Astrocyte (in vitro differentiated cells and primary cell): ENCODE measurements around the gene DOP1A. TPM values are rescaled to one million over a fixed set of nuclear protein-coding genes. Genes with fewer than 3 reads are reported as not detected.
A peak's percentile ranks its signal among the peaks of the same experiment; 100 is the strongest.

Experiments
- DNase-seq: peaks from one replicate; pipeline ENCODE4 v3.0.0-alpha.2; 2010; ENCODE audit warnings: low read depth
- FAIRE-seq: peaks from 2 replicates; lab custom pipeline; 2011; peaks lifted over from hg19 to GRCh38; lab: Jason Lieb, UNC
- H2AFZ ChIP-seq: 2 replicates; pipeline ENCODE4 v1.6.0; 2012; ENCODE audit warnings: low read depth, low read length, inconsistent platforms
- H3K27ac ChIP-seq: 2 replicates; pipeline ENCODE4 v1.5.1; 2011; ENCODE audit warnings: low read depth, low read length, inconsistent platforms
- H3K27me3 ChIP-seq: 2 replicates; pipeline ENCODE4 v1.6.0; 2011; ENCODE audit warnings: low read length, inconsistent platforms; ENCODE audit not compliant: insufficient read depth
- H3K36me3 ChIP-seq: 2 replicates; pipeline ENCODE4 v1.5.1; 2011; ENCODE audit warnings: low read length, inconsistent platforms; ENCODE audit not compliant: insufficient read depth
- H3K4me1 ChIP-seq: 2 replicates; pipeline ENCODE4 v1.5.1; 2011; ENCODE audit warnings: low read length, inconsistent platforms; ENCODE audit not compliant: insufficient read depth
- H3K4me2 ChIP-seq: 2 replicates; pipeline ENCODE4 v1.6.0; 2012; ENCODE audit warnings: low read length, inconsistent platforms
- H3K4me3 ChIP-seq: 2 replicates; pipeline ENCODE4 v1.5.1; 2011; ENCODE audit warnings: low read depth, mild to moderate bottlenecking, low read length, inconsistent platforms; ENCODE audit not compliant: insufficient read depth
- H3K79me2 ChIP-seq: 2 replicates; pipeline ENCODE4 v1.6.0; 2012; ENCODE audit warnings: mild to moderate bottlenecking, low read length, inconsistent platforms; ENCODE audit not compliant: insufficient read depth
- H3K9ac ChIP-seq: 2 replicates; pipeline ENCODE4 v1.6.0; 2012; ENCODE audit warnings: mild to moderate bottlenecking, low read length, inconsistent platforms
- H3K9me3 ChIP-seq: 2 replicates; pipeline ENCODE4 v1.5.1; 2012; ENCODE audit warnings: low read depth, mild to moderate bottlenecking, low read length, inconsistent platforms; ENCODE audit not compliant: insufficient read depth
- H4K20me1 ChIP-seq: 2 replicates; pipeline ENCODE4 v1.6.0; 2012; ENCODE audit warnings: low read length, inconsistent platforms; ENCODE audit not compliant: insufficient read depth
- H3K27ac Mint-ChIP-seq: one replicate; pipeline ENCODE4 v1.8.0; 2021; ENCODE audit warnings: mild to moderate bottlenecking, mixed read lengths; ENCODE audit not compliant: unreplicated experiment
- H3K27me3 Mint-ChIP-seq: one replicate; pipeline ENCODE4 v1.8.0; 2021; ENCODE audit warnings: low read depth, mixed read lengths; ENCODE audit not compliant: unreplicated experiment
- H3K36me3 Mint-ChIP-seq: one replicate; pipeline ENCODE4 v1.8.0; 2021; ENCODE audit warnings: low read depth, mixed read lengths; ENCODE audit not compliant: unreplicated experiment
- H3K4me1 Mint-ChIP-seq: one replicate; pipeline ENCODE4 v1.8.0; 2021; ENCODE audit warnings: low read depth, mixed read lengths; ENCODE audit not compliant: unreplicated experiment
- H3K4me3 Mint-ChIP-seq: one replicate; pipeline ENCODE4 v1.8.0; 2021; ENCODE audit warnings: mild to moderate bottlenecking, moderate library complexity, mixed read lengths; ENCODE audit not compliant: unreplicated experiment
- H3K9me3 Mint-ChIP-seq: one replicate; pipeline ENCODE4 v1.8.0; 2021; ENCODE audit warnings: mild to moderate bottlenecking, mixed read lengths; ENCODE audit not compliant: unreplicated experiment
- EZH2 ChIP-seq: IDR thresholded peaks from 2 replicates; pipeline ENCODE4 v1.6.1; 2012; ENCODE audit warnings: mild to moderate bottlenecking, low read length, inconsistent platforms; ENCODE audit not compliant: insufficient read depth
- total RNA-seq: library from RNA; stranded (reverse); gene quantifications from 2 replicates; pipeline ENCODE4 v1.2.1, GENCODE V29; 2021
- TF ChIP-seq, protein P1 (sequence below): IDR thresholded peaks from 2 replicates; pipeline ENCODE4 v1.5.1; 2011; ENCODE audit warnings: low read depth, mild to moderate bottlenecking, inconsistent platforms, low read length, moderate library complexity; ENCODE audit not compliant: insufficient read depth

The DOP1A gene
- total RNA-seq, 1 donor from 2014 or later = 14.2 TPM

DNA sequence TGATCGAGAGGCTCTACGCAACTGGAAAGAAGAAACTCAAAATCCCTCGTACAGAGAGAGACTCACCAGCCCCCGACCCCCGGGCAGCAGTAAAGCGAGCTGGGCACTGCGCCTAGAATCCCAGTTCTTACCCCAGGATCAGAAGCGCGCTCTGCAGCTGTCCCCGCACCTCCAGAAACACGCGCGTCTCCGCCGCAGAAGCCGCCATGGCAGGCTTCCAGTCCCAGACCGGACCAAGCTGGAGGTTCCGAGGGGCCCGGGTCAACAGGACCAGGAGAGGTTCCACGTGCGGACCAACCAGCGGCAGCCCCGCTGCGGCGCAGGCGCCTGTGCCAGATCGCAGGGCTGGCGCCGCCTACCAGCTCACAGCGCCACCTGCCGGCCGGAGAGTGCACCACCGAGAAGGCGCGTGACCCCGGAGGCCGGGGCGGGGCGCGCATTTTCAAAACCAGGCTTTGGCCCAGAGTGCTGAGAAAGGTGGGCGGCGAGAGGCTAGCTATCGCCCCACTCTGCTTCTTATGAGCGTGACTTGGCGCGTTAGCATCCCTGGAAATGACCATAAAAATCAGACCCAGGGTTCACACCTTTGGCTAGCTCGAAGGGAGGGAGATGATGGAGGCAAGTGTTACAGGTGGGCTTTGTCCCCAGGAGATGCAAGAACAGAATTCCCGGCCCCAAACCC, 1.8 kb upstream of the DOP1A start, which contains the start of gene UBE3D:
Gene UBE3D (minus strand): TSS at position 331 of the 682 bp plus-strand sequence. CDS start 123 bp downstream, at position 208.
- no peaks in the 10 kb centered on the region for H3K36me3 ChIP-seq
- no peak for FAIRE-seq
- H3K9me3 ChIP-seq = no peaks in the 10 kb centered on the region
- peak within 1 kb of the TSS; percentile 86 for H3K4me2 ChIP-seq
- no peaks in the 10 kb centered on the region for H3K27me3 ChIP-seq
- Mint-ChIP-seq H3K36me3 (peaks cover 2% of the 10 kb centered on the region), H3K9me3 (no peaks in the 10 kb centered on the region), H3K27me3 (no peaks in the 10 kb centered on the region), H3K4me1 (peaks cover 15% of the 10 kb centered on the region), H3K27ac (peak within 1 kb of the TSS; percentile 50), H3K4me3 (peak within 1 kb of the TSS; percentile 92)
- no peaks in the 10 kb centered on the region for H4K20me1 ChIP-seq
- peaks cover 26% of the 10 kb centered on the region for H3K79me2 ChIP-seq
- DNase-seq = peak; percentile 45
- H2AFZ ChIP-seq = peak within 1 kb of the TSS; percentile 92
- peaks cover 8% of the 10 kb centered on the region for H3K4me1 ChIP-seq
- H3K9ac ChIP-seq = peak within 1 kb of the TSS; percentile 83
- H3K4me3 ChIP-seq = peak within 1 kb of the TSS; percentile 76
- TF ChIP-seq EZH2 = no peak
- TF ChIP-seq, protein P1, sequence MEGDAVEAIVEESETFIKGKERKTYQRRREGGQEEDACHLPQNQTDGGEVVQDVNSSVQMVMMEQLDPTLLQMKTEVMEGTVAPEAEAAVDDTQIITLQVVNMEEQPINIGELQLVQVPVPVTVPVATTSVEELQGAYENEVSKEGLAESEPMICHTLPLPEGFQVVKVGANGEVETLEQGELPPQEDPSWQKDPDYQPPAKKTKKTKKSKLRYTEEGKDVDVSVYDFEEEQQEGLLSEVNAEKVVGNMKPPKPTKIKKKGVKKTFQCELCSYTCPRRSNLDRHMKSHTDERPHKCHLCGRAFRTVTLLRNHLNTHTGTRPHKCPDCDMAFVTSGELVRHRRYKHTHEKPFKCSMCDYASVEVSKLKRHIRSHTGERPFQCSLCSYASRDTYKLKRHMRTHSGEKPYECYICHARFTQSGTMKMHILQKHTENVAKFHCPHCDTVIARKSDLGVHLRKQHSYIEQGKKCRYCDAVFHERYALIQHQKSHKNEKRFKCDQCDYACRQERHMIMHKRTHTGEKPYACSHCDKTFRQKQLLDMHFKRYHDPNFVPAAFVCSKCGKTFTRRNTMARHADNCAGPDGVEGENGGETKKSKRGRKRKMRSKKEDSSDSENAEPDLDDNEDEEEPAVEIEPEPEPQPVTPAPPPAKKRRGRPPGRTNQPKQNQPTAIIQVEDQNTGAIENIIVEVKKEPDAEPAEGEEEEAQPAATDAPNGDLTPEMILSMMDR = peak; percentile 58
- peak within 1 kb of the TSS; percentile 14 for H3K27ac ChIP-seq

DNA sequence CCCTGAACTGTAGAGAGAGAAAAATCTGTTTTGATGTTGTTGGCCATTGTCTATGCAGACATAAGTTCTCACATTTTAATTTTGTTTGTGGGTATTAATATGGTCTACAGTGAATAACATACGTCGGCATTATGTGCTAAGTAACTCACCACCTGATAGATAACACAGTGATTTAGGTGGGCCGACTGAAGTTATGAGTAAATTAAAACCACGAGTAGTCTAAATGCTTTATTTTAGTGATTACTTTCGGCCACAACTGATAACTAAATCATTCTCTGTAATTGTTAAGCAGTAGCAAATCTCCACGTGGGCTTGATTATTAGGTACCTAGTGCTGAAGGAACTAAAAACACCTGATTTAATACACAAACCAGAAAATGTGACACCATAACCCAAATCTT, 1.1 kb downstream of the DOP1A start:
- Mint-ChIP-seq H3K4me3 (peak overlapping the region; percentile 95), H3K27me3 (no peaks in the 10 kb centered on the region), H3K9me3 (no peaks in the 10 kb centered on the region), H3K36me3 (no peaks in the 10 kb centered on the region), H3K4me1 (peaks cover 7% of the 10 kb centered on the region), H3K27ac (peak overlapping the region; percentile 81)
- Histone ChIP-seq H3K9ac (peak overlapping the region; percentile 89), H4K20me1 (peaks cover under 1% of the 10 kb centered on the region), H3K27ac (no peak overlapping the region), H3K4me2 (peak overlapping the region; percentile 91), H3K4me1 (peaks cover 4% of the 10 kb centered on the region), H2AFZ (peak overlapping the region; percentile 88), H3K27me3 (no peaks in the 10 kb centered on the region), H3K9me3 (no peaks in the 10 kb centered on the region), H3K79me2 (peaks cover 40% of the 10 kb centered on the region), H3K4me3 (peak overlapping the region; percentile 95), H3K36me3 (no peaks in the 10 kb centered on the region)
- no peak for FAIRE-seq
- no peak for TF ChIP-seq EZH2
- no peak for DNase-seq

DNA sequence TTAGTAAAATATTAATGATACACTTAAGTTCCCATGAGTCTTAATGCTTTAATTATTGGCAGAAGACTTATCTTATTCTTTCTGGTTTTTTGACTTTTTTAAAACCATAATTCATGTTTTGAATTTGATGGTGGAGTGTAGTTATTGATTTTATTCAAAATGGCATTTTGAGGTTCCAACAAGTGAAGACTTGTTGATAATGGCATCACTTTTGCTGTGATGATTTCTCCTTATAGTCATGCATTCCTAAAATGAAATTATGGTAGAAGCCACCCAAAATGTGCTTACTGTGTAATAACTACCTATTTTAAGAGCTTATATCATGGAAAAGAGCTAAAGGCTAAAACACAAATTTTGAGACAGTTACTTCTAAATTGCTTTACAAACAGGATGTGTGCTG, 2.2 kb downstream of the DOP1A start:
- TF ChIP-seq, protein P1 = no peak
- no peak for TF ChIP-seq EZH2
- Histone ChIP-seq H3K4me2 (no peak overlapping the region), H3K27me3 (no peaks in the 10 kb centered on the region), H3K9me3 (no peaks in the 10 kb centered on the region), H2AFZ (no peak overlapping the region), H3K27ac (no peak overlapping the region), H3K9ac (no peak overlapping the region), H3K4me1 (peaks cover 4% of the 10 kb centered on the region), H4K20me1 (peaks cover 5% of the 10 kb centered on the region), H3K36me3 (no peaks in the 10 kb centered on the region), H3K4me3 (no peak overlapping the region), H3K79me2 (peaks cover 48% of the 10 kb centered on the region)
- no peaks in the 10 kb centered on the region for H3K9me3 Mint-ChIP-seq
- no peak overlapping the region for H3K4me3 Mint-ChIP-seq
- no peaks in the 10 kb centered on the region for H3K36me3 Mint-ChIP-seq
- DNase-seq = no peak
- FAIRE-seq = no peak
- H3K4me1 Mint-ChIP-seq = peaks cover 3% of the 10 kb centered on the region
- no peaks in the 10 kb centered on the region for H3K27me3 Mint-ChIP-seq
- no peak overlapping the region for H3K27ac Mint-ChIP-seq
